Activated CD4-positive, alpha-beta T cell treated with anti-CD3 and anti-CD28 coated beads, Interleukin-2, amount 50 U/mL, for 24 hours (primary cell): ENCODE data around the gene MSRB3.
"Not testable (repeated sequence)": the region's sequence is repeated elsewhere in the genome, so short reads cannot be mapped to it uniquely, and the experiment has no call there.

Source experiments
- DNase-seq, 2 donors: peaks; one replicate each; pipeline ENCODE4 v3.0.0-alpha.2; 2020; ENCODE audit warnings: low read depth in 1 of 2, low spot score in 1 of 2

MSRB3 gene

DNA sequence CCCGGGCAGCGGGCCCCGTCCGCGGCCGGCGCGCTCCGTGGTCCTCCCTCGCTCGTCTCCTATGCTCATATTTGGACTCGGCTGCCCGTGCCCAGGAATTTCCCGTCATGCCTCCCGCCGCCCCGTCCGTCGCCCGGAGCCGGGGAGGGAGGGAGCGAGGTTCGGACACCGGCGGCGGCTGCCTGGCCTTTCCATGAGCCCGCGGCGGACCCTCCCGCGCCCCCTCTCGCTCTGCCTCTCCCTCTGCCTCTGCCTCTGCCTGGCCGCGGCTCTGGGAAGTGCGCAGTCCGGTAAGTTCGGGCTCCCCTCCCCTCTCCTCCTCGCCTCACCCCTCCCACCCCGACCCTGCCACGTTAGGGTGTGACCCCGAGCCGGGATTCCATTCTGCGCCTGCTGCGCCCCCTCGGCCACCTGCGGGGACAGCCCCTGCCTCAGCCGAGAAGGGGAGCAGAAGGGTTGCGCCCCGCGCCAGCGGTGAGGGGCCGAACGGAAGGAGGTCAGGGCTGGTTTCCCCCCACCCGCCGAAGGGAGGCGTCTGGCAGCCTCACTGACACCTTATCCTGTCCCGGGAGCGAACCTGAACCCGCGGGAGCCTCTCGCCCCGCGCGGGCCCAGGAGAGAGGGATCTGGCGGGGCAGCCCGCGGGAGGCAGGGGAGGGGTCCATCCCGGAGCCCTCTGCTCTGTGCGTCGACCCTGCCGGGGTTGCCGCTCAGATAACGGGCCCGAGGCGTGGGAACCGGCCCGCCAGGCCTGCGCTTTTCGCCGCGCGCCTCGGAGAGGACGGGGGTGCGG is at the start of gene MSRB3:
TSS of gene MSRB3 (plus strand) at position 108 of the 793 bp plus-strand sequence. CDS start 29,897 bp downstream, outside the sequence.
- DNase-seq: no peak

DNA sequence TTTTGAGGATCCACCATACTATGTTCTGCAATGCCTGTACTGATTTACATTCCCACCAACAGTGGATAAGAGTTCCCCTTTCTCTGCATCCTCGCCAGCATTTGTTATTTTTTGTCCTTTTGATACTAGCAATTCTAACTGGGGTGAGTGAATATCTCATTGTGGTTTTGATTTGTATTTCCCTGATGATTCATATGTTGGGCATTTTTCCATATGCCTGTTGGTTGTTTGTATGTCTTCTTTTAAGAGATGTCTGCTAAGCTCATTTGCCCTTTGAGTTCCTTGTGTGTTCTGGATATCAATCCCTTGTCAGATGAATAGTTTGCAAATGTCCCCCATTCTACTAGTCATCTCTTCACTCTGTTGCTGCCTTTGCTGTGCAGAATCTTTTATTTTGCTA is 49.0 kb upstream of the MSRB3 start:
- no peak for DNase-seq

DNA sequence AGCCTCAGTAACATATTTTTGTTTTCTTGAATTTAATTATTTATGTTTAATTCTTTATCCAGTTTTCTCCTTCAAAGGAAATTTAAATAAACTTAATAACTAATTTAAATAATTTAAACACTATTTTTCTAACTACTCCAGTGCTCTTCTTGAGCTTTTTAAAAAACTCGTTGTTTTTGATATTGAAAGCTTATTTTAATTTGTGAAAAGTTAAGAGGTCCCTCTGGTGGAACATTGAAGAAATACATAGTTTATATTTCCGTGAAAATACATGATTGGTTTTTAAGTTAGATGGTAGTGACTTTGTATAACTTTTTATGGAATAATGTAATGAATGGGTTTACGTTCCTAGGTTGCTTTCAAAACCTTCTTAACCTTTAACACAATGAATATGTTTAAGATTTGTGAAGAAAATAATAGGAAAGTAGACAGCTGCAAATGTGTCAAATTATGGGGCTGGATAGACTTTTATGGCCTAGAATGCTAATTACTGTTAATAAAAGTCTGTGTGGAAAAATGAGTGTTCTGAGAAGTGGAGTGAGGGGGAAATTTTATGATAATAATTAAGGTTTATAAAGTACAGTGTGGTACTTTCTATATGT is 45.9 kb upstream of the MSRB3 start:
- no peak for DNase-seq

DNA sequence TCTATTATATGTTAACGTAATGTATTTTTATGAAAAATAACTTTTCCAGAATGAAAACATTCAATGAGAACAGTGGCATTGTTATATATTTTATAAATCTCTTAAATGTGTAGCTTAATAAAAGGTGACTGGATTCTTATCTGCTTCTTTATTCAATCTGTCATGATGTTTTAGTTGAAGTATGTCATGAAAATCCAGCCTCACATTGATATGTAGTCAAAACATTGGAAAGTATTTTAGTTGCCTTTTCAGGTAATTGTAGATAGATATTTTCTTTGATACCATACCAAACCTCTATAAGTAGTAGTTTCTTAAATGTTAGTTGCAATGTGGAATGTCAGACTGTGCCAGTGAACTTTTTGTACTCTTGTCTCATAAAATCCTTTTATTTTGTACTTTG is 41.3 kb upstream of the MSRB3 start:
- no peak for DNase-seq

DNA sequence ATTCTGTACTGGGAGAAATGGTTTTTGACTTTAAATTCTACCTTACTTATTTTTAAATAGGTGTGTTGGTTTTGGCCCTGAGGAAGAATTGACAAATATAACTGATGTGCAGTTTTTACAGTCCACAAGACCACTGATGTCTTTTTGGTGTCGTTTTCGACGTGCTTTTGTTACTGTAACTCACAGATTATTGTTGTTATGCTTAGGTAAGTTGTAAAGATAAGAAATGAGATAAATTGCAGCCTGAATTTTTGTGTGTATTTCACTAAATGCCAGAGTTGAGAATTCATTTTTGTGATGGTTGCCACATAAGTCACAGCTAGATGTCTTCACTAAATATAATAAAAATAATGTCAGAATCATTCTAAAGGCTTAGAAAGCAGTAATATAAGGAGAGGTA is 39.9 kb upstream of the MSRB3 start:
- no peak for DNase-seq

DNA sequence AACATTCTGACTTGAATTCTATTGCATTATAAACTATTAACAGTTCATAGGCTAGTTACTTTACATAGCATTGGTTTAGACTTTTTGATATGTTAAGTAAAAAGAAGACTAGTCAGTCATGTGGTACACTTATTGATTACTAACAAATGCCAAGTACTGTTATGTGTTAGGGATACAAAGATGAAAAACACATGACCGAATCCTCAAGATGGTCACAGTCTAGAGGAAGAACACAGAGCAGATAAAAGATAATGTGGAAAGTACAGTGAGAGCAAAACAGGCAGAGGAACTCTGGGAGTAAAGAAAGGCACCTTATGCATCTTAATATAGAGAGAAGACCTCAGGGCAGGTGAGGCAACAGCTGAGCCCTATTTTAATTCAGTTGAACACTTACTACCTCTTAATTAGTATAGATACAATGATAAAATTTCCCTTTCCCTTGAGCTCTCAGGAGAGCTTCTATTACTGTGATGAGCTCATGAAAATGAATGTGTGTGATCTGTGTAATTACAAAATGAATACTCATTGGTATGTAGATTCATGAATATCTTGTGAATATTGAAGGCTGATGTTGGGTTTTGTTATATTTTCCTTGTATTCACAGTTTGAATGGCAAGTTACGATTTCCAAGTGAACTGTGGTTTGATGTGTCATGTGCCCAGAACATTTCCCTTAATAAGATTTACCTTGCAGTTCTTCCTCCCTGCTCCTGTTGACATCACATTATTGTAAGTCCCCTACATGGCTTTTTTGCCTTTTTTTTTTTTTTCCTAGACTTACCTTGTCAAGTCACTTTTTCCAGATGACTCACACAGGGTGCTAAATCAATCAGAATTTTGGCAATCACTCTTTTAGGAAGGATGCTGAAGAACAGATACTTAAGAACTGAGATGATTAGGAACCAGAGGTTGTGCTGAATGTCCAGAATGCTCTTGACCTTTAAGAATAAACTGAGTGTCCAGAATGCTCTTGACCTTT is 29.5 kb upstream of the MSRB3 start:
- peak in 1 of 2 donors; percentile 51 for DNase-seq

DNA sequence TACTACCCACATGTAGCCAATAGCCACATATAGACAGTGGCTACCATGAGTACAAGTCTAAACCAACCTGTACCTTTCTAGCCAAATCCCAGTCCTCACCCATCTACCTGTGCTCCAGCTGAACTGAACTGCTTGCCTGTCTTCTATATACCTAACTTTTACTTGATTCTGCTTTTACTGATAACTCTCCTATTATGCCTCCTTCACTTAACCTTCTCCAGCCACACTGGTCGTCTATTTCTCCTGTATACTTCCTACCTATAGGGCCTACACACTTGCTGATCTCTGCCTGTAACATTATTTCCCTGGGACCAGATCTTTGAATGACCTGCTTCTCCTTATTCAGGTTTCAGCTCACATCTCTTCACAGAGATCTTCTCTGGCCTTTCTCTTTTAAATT is 26.0 kb upstream of the MSRB3 start:
- DNase-seq: no peak

DNA sequence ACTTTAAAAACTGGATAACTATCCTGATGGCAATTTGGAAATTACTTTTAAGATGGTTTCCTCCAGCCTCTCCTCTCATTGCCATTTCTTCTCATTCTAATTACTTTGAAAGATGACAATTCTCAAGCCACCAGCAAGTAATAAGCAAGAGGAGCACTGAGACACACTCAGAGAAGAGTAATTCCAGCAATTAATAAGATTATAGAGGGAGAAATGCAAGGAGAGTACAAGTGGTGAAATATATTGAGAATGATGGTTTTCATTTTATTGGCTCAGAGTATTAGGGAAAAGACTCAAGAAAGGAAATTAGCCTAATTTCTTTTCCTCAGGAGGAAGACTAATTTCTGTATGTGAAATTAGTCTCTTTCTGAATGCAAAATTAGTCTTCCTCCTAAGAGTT is 20.5 kb upstream of the MSRB3 start:
- DNase-seq: no peak

DNA sequence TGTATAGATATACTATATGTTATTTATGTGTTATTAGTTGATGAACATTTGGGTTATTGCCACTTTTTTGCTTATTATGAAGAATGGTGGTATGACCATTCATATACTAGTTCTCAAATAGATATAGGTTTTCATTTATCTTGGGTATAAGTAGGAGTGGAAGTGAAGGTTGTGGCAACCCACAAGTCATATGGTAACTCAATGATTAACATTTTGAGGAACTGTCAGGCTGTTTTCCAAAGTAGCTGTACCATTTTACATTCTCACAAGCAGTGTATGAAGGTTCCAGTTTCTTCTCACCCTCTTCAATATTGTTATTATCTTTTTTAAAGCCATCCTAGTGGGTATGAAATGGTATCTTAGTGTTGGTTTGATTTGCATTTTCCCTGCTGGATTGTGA is 19.0 kb upstream of the MSRB3 start:
- DNase-seq: no peak

DNA sequence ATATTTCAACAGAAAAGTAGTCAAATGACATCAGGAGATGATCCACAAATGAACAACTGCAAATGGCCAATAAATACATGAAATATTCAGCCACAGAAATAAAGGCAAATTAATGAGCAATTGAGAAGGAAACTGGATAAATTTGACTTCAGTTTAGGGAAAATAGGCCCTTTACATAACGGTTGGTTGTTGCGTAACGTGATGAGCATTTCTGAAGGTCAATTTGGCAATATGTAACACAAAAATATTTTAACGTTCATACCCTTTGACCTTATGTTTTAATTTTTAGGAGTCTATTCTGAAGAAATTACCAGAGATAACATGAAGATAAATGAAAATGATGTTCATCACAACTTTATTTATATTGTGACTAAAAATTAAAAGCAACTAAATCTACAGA is 14.7 kb upstream of the MSRB3 start:
- no peak for DNase-seq

DNA sequence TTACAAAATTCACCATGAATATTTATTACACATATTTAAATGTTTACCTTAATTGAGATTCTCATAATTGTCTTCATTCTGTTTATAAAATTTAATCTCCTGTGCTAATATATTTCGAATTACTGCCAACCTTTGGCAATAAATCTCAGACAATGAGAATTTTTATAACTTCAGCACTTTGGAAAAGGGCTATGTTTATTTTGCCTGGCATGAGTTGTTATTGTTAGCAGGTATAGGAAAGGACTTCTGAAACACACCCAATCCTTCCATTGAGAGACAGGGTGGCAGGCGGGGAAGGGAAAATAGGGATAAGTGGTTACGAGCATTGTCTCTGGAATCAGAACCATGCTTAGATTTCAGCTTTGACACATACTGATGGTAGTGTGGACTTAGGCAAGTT is 12.1 kb upstream of the MSRB3 start:
- DNase-seq: no peak

DNA sequence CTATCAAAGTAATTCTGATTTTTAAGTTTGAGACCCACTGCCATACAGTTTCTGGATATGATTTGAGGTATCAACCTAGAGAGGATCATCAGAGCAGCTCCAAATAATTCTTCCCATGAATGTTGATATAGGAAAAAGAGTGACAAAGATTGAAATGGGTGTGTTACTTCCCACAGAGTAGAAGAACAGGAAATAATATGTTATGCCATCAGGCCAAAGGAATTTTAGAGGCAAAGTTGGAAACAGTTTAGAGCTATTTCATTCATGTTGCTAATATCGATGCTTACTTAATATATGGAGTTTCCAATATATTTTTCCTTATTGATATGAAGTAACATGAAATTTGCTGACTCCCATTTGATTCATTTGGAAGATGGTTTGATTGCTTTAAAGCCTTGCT is 8.9 kb upstream of the MSRB3 start:
- no peak for DNase-seq

DNA sequence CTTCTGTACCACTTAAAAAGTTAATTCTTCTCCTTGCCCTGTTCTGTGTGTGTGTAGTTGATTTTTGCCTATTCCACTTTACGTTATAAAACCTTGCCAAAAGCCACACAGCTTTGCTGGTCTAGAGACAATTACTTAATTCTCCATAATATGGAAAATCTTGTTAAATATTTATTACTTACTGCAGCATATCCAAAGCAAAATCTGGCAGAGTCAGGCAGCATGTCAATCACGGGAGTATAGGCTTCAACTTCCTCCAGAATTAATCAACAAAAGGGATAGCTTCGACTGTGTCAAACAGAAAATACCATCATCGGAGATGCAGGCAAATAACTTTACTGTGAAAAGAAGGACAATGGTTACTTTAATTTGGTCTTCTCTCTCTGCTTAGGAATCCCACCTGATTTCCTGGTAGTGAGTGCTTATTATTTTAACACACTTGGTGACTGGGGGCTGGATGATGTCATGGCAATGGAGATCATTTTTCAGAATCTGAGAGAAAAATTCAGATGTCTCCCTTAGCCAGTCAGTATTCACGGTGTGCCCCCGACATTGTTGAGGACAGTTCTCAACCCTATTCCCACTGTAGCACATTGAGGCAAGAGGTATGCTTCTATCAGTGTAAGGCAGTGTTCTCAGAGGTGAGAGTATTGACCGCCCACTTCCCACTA is 3.7 kb upstream of the MSRB3 start:
- no peak for DNase-seq

DNA sequence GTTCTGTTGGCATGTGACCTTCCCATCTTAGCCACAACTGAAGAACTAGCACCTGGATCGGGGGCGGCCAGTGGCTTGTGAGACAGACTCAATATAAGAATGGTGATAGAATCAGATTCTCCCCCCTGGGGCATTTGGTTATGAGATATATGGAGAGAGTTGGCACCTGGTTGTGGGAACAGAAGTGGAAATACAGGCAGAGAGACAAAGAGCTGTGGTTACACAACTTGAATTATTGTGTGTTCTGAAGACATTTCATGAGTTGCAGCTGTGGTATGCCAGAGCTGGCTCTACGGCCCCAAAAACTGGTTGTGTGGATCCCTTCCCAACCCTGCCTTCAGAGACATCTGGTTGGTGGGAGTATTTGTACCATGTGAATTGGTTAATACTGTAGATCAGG is 2.9 kb upstream of the MSRB3 start:
- DNase-seq: no peak

DNA sequence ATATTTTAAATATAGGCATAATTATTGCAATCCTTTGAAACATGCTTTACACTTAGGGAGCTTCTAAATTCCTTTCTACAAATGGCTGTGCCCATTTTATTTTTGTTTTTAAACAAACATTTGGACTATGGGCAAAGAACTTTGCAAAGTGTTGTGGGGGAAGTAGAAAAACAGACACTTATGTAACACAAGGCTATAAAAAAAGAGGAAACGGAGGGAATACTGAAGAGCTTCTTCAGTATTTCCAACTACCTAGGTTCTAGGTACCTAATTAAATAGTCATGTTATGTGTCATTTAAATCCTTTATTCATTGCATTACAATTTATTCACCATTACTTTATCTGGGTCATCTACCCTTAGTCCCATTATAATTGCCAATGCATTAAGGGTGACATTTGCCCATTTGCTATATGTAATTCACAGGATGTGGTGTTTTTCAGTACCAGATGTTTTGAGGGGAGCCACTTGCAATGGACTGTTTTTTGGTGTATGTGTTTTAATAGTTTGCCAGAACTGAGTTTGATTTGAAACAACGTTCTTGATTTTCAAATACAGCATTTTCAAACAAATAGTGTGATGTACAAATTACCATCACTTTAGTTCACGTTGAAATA is 1.5 kb upstream of the MSRB3 start:
- DNase-seq: no peak

DNA sequence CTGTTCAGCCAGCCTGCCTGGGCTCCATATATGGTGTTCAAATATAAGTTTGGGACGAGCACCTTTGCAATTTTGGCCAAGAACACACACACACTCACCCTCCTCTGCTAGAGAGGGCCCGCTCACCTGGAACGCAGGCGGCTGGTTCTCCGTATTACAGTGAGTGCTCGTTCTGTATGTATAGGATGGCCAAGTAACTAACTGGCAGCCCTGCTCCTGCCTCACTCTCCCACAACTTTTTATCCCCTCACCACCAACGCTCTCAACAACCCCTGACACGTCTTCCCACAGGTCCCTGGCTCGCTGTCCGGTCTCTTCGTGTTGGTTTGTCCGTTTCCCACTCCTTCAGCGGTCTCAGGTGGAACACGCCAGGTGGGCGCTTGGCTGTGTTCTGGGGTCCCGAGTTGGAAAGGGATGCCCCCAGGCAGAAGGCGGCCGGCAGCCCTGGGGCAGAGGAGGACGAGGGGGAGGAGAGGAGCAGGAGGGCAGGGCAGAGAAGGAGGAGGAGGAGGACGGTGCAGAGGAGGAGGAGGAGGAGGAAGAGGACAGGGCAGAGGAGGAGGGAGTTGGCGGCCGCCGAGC is 398 bp upstream of the MSRB3 start:
- DNase-seq: no peak

DNA sequence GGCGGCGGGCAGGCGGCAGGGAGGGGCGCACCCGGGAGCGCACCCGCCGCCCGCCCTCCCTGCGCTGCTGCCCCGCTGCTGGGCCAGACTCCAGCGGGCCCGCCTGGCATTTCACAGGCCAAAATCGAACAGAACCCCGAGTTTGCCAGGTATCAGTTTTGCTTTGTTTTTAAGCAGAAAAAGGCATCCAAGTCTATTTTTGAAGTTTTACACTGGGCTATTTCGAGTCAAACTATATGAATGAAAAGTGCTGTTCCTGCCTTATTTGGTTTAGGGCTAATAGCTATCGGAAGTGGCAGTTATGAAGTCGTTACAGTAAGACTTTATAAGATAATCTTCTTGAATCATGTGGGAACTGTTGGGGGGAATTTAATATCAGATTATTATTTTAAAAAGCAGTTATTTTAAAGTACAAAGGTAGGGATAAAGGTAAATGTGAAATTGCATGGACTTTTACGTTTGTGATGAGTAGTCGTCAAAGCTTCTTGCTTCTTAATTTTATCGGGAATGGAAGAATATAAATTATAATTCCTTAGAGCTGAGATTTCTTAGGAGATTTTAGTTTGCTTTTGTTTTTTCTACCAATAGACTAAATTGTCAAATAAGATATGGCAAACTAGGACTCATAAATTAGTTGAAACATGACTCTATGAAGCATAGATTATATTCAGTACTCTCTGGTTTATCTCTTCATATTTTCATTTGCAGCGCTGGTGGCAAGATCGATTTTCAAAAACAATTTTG is 1.1 kb downstream of the MSRB3 start:
- no peak for DNase-seq

DNA sequence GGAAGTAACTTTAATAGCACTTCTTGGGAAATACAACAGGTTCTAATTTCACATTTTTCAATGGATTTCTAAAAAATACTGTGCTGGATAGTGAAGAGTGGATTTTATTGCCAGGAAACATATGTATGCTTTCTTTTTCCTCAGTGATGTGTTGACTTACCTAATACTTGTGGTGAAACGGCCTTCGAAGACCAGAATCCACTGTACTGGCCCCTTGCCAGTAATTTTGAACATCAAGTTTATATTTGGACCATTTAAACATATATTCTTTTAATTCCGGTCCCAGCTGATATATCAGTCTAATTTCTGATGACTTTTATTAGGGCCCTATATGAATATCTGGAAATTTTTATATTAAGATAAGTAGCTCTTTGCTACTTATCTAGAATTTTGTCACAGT is 1.8 kb downstream of the MSRB3 start:
- DNase-seq: no peak

DNA sequence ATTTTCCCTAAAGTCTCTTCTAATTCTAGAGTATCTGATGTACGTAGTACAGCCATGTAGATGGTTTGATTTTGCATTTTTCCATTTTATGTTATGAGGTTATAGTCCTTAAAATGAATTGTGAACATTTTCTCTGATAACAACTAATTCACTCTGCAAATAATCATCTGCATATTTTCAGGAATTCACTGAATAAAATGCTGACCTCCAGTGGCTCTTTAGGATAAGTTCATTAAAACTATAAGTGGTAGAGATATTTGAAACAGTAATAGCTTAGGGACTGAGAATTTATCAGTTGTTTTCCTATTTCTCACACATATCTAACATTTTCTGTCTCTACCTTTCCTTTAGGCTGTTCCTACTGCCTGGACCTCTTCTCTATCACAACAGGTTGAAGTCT is 4.4 kb downstream of the MSRB3 start:
- no peak for DNase-seq

DNA sequence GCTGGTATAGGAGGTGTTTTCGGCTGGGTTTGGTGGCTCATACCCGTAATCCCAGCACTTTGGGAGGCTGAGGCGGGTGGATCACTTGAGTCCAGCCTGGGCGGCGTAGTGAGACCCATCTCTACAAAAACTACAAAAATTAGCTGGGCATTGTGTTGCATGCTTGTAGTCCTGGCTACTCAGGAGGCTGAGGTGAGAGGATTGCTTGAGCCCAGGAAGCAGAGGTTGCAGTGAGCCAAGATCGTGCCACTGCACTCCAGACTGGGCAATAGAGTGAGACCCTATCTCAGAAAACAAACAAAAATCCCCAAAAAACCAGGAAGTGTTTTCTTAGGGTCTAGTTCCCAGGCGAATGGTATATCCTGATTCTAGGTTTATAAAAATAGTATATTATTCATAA is 7.0 kb downstream of the MSRB3 start:
- DNase-seq: not testable (repeated sequence)
